GM20431 (cell line): ENCODE measurements around the gene LRCOL1.

Experiments used
- in situ Hi-C: fragments of 300-500 bp; cut with MseI, MboI; formaldehyde crosslinking; loops from one replicate; pipeline ENCODE4 v1.15.0; 2020; ENCODE audit warnings: low sequenced_read_pairs; ENCODE audit not compliant: unreplicated experiment

Gene LRCOL1

GRCh38 chr12:132638541-132639408, 28.4 kb upstream of the LRCOL1 start:
- in situ Hi-C loops: no loop called here

DNA sequence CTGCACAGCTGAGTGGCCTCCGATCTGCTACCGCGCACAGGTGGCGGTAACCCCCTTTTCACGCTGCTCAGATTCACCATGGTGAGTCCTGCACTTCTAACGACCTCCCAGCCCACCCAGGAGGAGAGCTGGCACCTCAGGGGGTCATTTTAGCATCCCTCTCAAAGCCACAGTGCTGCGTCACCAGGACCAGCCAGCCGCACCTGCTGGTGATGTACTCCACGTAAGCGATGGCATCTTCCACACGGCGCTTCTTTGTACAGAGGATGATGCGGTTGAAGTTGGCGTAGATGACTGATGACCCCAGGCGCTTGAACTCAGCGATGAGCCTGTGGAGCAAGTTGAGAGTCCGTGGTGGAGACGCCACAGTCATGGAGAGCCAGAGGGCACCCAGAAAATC, 27.4 kb upstream of the LRCOL1 start:
- in situ Hi-C loops: no loop called here

GRCh38 chr12:132635076-132635955, 24.9 kb upstream of the LRCOL1 start:
- in situ Hi-C loops: no loop called here

DNA sequence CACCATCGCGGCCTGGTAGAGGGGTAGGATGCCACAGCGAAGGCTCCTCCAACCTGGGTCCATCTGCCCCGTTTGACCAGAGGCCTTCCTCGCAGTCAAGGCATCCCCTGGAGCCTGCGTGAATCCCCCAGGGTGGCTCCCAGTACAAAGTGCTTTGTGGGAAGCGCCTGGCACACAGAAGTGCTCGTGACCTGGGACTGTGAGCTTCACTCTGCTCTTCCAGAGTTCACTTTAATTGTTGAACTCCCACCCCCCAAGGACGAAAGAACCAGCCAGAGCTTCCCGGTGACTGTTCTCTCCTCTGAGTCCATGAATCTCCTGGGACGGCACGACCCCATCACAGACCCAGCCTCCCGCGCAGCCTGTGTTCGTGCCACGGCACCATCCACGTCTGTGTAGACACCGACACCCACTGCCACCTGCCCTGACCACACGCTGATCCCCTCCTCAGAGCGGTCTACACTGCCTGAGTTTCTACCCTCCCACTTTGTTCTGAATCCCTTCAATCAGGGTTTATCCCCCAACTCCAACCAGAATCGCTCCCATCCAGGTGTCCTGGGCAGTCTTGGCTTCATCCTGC, 24.1 kb upstream of the LRCOL1 start:
- in situ Hi-C loops: no loop called here

DNA sequence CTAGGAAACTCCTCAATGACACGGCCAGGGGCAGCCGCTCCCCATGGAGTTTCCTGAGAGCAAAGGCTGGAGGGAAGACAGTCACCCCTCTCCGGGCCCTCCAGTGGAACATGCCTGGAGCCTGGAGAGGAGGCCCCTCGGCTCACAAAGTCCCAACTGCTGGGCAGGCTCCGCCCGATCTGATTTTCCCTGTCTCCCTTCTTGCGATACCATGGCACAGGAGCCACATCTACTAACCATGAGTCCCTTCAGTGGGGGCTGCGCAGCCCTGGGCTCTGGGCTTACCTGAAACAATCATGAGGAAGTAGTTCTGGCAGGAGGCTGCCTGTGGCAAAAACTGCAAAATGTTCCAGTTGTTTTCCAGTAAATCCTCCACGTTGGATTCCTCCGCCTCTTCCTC, 23.5 kb upstream of the LRCOL1 start:
- in situ Hi-C loops: no loop called here

GRCh38 chr12:132633398-132633797, 23.0 kb upstream of the LRCOL1 start:
- in situ Hi-C loops: no loop called here

DNA sequence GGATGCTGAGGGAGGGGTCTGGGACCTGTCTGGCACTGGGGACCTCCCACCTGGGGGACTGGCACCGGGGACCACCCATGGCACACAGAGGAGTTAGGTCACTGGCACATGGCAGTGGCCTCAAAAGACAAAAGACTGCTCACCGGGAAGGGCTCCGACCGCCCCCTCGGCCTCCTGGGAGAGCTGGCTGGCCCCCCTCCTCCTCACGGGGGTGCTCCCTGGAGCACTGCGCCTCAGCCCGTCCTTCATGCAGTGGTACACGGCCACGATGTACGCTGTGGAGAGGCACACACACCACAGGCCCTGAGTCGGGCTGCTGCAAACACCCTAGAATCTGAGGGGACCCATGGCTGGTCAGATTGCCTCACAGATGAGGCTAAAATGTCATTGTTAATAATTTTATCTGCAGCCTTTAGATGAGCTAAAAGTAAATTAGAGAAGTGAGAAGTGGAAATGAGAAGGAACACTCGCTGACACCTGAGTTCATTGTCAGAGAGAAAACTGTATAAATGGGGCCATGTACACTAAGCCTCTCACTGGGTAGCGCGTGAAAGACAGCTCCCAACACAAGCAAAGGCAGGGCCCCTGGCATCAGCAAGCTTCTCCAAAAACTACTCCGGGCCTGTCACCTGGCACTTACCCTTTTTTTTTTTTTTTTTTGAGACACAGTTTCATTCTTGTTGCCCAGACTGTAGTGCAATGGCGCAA, 22.3 kb upstream of the LRCOL1 start:
- in situ Hi-C loops: no loop called here

DNA sequence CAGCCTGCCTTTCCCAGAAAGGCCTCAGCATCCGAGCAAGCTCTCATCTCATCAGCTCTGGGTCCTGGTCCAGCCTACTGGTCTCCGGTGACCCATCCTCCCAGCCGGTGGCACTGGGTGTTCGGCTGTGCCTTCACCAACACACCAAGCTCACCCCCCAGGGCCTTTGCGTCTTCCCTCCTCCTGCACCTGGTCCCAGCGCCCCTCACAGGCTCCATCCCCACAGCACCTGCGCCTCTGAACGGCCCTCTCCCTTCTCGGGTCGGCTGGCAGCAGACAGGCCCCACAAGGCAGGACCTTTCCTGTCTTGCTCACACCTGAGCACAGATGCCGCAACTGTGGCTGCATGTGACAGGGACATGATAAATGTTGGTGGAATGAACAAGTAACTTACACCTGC, 21.3 kb upstream of the LRCOL1 start:
- in situ Hi-C loops: no loop called here

DNA sequence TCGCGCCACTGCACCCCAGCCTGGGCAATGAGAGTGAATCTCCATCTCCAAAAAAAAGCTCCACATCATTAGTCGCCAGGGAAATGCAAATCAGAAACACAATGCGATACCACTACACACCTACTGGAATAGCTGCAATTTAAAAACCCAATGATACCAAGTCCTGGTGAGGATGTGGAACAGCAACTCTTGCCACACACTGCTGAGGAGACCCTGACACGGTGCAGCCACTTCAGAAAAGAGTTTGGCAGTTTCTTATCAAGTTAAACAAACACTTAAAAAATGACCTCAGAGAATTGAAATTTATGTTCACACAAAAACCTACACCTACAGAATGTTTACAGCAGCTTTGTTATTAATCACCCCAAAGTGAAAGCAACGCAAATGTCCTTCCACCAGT, 20.3 kb upstream of the LRCOL1 start:
- in situ Hi-C loops: no loop called here

- in situ Hi-C loops: no loop called here
Observed at GRCh38 chr12:132629330-132629729, 18.9 kb upstream of the LRCOL1 start.

GRCh38 chr12:132625731-132626430, 15.5 kb upstream of the LRCOL1 start:
- in situ Hi-C loops: no loop called here

- in situ Hi-C loops: no loop called here
Observed at GRCh38 chr12:132624910-132625630, 14.7 kb upstream of the LRCOL1 start.

DNA sequence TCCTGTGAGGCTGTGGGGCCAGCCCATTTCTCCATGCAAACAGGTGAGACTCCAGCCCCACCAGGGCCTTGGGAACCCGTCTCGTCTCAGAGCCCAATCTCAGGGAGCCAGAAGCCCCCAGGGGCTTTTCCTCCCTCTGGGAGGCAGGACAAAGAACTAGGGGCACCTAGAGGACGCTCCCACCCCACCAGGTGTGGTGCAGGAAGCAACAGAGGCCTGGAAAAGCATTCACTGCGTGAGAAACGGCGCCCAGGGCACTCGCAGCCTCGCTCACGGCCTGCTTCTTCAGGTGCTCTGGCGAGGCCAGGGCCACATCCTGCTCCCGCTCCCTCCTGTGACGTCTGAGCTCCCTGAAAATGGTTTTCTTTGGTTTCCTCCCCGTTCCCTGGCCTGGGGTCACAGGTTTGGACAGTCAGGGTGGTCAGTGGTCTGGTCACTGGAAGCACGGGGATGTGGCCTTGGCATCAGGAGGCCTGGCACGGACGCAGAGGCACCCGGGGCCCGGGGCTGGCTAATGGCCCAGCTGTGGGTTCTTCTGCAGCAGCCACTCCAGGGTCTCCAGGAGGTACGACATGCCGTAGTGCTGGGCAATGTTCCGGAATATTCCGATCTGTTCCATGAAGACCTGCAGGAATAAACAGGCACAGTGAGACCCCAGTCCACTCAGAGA, 13.9 kb upstream of the LRCOL1 start:
- in situ Hi-C loops: no loop called here

DNA sequence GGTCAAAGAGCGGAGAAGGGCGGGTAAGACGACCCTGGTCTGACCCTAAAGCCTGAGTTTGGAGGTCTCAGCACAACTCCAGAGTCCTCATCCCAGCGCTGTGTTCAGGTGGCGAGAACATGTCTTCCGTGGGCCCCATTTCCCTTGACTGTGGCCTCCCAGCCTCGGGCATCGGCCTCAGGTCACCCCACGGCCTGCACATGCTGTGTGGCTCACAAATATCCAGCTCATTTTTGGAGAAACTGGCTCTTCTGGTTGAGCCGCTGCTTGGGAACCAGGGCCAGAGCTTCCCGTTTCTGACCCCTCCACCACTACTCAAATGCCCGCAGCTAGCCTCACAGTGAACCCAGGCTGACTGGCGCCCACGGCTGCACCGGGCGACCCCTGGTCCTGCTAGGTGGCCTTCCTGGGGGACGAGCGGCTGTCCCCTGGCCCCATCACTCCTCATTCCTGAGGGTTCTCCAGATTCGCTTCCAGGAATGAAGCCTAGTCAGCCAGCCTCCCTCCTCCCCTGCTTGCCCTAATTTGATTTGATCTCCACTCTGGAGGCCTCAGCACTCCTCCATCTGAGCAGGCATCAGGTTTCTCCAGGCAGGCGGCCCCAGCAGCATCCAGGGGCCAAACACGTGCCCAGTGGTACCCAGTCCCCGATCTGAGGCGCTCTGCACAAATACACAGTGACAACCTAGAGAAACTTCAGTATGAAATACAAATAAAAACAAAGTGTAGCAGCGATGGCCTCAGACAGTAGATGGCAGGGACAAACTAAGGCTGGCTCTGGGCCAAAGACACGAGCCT, 12.9 kb upstream of the LRCOL1 start:
- in situ Hi-C loops: no loop called here

DNA sequence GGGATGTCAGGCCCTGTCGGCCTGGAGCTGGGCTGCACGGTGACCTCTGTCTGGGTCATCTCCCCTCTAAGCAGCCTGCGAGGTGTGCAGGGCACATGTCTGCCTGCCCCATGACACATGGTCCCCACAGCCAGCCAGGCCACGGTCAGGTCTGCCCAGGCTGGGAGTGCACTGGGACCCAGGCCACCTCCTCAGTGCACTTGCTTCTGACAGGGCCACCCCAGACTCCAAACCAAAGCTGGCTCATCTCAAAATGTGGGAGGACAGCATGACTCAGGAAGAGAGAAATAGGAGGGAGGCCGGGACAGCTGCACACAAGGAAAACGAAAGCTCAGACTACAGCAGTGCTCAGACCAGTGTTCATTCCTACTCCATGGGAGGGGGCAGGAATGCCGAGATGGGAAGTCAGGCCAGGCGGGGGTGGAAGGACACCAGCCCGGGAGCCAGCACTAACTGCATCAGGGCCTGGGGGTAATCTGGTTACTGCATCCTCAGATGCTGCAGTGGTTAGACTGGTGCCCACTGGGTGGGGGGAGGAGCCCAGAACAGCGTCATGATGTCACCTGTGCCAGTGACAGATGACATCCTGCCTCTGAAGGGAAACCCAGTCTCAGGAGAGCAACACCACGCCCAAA, 12.2 kb upstream of the LRCOL1 start:
- in situ Hi-C loops: no loop called here

- in situ Hi-C loops: no loop called here
Observed at GRCh38 chr12:132621657-132622435, 11.5 kb upstream of the LRCOL1 start.
